T-helper 1 cell treated with Interleukin-12 subunit alpha and Interleukin-12 subunit beta and Interleukin-4 antibody, amounts not matched to agents 30 μg/mL and 1 μg/mL, for 36 hours (primary cell): ENCODE data around the gene TMEM207.

Source experiments
- H3K27ac Mint-ChIP-seq: one replicate; pipeline ENCODE4 v1.8.0; 2021; ENCODE audit warnings: mild to moderate bottlenecking, mixed read lengths
- H3K27me3 Mint-ChIP-seq: one replicate; pipeline ENCODE4 v1.8.0; 2021; ENCODE audit warnings: low read depth, mixed read lengths
- H3K36me3 Mint-ChIP-seq: one replicate; pipeline ENCODE4 v1.8.0; 2021; ENCODE audit warnings: low read depth, mixed read lengths
- H3K4me1 Mint-ChIP-seq: one replicate; pipeline ENCODE4 v1.8.0; 2021; ENCODE audit warnings: low read depth, mixed read lengths
- H3K4me3 Mint-ChIP-seq: one replicate; pipeline ENCODE4 v1.8.0; 2021; ENCODE audit warnings: mild to moderate bottlenecking, moderate library complexity, mixed read lengths
- H3K9me3 Mint-ChIP-seq: one replicate; pipeline ENCODE4 v1.8.0; 2021; ENCODE audit warnings: mixed read lengths

The TMEM207 gene

DNA sequence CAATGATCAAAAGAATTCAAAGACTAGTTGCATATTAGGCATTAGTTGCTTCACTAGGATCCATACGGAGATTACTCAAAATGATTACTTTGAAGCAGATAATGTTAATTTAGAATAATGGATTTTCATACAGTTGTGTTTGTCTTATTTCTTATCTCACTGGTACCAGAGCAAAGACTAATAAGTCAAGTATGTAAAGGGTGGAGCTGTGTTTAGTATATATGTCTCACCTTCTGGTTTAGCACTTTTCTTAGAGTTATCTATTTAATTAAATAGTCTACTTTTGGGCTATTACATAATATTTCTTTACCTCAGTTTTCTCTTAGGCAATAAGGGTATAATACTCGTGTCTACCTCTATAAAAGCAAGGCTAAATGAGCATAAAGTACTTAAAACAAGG, 18.8 kb downstream of the TMEM207 start:
- H3K36me3 Mint-ChIP-seq = no peaks in the 10 kb centered on the region
- H3K4me1 Mint-ChIP-seq = no peaks in the 10 kb centered on the region
- no peak overlapping the region for H3K4me3 Mint-ChIP-seq
- peaks cover 23% of the 10 kb centered on the region for H3K27me3 Mint-ChIP-seq
- H3K9me3 Mint-ChIP-seq = no peaks in the 10 kb centered on the region
- no peak overlapping the region for H3K27ac Mint-ChIP-seq

DNA sequence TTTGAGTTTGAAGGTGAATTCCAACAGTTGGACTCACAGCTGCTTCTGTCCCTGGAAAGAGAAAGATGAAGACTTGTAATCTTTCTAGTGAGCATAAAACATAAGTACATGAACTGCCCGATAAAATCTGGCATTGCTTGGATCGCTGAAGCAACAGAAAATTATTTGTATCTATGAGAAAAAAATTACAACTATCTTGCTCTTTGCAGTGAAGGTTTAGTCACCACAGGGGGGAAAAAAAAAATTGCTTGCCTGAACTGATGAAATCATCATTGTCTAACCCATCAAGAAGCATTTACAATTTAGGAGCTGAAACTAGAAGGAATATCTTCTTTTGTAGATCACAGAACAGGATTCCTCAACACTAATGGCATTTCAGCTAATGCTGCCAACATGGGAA, 20.0 kb downstream of the TMEM207 start:
- H3K27me3 Mint-ChIP-seq = peaks cover 12% of the 10 kb centered on the region
- no peak overlapping the region for H3K27ac Mint-ChIP-seq
- H3K9me3 Mint-ChIP-seq = no peaks in the 10 kb centered on the region
- no peak overlapping the region for H3K4me3 Mint-ChIP-seq
- no peaks in the 10 kb centered on the region for H3K4me1 Mint-ChIP-seq
- H3K36me3 Mint-ChIP-seq = no peaks in the 10 kb centered on the region

DNA sequence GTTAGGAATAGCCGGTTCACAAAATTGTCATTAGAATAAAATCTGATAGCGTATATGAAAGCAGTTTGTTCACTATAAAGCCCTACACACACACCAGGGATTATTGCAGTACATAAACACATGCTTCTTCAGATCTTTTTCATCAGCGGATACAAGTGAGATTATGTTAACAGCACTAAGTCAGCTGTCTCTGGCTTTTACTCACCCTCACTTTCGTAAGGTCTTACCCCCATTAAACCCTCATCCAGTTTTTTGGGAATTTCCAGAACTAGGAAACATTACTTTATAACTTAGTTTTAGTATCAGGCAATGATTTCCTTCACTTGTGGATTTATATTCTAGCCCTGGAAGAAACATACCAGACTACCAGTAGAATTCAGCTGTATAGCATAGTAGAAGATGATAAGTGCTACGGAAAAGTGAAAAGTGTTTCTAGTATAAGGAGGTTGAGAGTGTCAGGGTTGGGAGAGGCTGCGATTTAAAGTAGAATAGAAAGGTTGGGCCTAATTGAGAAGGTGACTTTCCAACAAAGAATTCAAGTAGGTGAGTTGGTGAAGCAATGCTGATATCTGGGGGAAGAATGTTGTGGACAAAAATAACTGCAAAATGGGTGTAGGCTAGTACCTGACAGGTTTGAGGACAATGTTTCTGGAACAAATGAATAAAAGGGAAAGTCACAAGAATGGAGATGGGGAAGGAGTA, 22.7 kb downstream of the TMEM207 start:
- H3K9me3 Mint-ChIP-seq = no peaks in the 10 kb centered on the region
- no peak overlapping the region for H3K27ac Mint-ChIP-seq
- no peak overlapping the region for H3K4me3 Mint-ChIP-seq
- H3K27me3 Mint-ChIP-seq = peaks cover 5% of the 10 kb centered on the region
- H3K4me1 Mint-ChIP-seq = peaks cover 2% of the 10 kb centered on the region
- H3K36me3 Mint-ChIP-seq = no peaks in the 10 kb centered on the region

DNA sequence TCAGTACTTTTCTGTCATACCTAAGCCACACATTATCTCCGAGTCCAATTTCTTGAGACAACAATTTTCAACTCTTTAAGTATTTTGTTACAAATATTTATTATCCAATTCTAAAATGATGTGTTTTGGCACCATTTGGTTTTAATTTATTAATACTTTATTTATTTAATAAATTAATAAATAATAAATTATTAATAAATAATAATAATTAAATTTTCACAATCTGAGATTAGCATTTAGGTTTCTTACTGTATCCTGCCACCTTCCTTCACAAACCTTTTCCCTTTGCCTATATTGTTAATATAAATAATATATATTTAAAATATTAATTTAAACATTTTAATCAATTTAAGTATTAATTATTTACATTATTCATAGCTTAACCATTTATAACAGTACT, 23.9 kb downstream of the TMEM207 start:
- no peak overlapping the region for H3K4me3 Mint-ChIP-seq
- H3K9me3 Mint-ChIP-seq = no peaks in the 10 kb centered on the region
- H3K4me1 Mint-ChIP-seq = peaks cover 2% of the 10 kb centered on the region
- H3K27me3 Mint-ChIP-seq = peaks cover 5% of the 10 kb centered on the region
- H3K27ac Mint-ChIP-seq = no peak overlapping the region
- no peaks in the 10 kb centered on the region for H3K36me3 Mint-ChIP-seq

DNA sequence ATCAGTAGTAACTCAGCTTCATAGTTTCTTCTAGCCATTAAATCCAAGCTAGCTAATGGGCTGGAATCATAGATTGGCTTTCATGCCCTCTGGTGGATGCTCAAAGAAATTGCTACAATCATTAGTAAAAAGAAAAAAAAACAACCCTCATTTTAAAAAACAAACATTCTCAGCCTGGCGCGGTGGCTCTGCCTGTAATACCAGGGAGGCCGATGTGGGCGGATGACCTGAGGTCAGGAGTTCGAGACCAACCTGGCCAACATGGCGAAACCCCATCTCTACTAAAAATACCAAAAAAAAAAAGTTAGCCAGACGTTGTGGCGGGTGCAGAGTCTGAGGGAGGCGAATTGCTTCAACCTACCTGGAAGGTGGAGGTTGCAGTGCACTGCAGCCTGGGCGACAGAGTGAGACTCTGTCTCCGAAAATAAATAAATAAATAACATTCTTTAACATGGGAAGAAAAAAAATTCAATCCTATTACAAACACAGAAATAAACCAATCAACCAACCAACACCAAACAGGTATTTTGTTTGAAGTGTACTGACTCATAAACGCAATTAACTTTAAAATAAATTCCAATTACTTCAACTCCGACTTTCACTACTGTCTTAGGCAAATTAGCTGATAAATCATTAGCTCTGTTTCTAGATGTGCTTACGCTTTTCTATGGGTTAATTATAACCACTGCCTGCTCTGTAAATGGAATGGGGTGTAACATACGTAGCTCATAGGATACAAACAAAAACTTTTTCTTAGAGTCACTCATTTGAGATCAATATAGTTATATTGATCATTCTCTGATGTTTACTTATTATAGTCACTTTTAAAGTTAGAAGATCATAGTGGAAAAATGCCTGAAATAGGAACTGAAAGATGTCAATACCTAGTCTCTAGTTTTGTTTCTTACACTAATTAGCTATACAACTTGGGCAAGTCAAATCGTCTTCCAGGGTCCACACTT, 24.9 kb downstream of the TMEM207 start:
- H3K4me1 Mint-ChIP-seq = peaks cover 2% of the 10 kb centered on the region
- no peak overlapping the region for H3K4me3 Mint-ChIP-seq
- H3K27ac Mint-ChIP-seq = no peak overlapping the region
- H3K27me3 Mint-ChIP-seq = peaks cover 5% of the 10 kb centered on the region
- no peaks in the 10 kb centered on the region for H3K9me3 Mint-ChIP-seq
- H3K36me3 Mint-ChIP-seq = no peaks in the 10 kb centered on the region

DNA sequence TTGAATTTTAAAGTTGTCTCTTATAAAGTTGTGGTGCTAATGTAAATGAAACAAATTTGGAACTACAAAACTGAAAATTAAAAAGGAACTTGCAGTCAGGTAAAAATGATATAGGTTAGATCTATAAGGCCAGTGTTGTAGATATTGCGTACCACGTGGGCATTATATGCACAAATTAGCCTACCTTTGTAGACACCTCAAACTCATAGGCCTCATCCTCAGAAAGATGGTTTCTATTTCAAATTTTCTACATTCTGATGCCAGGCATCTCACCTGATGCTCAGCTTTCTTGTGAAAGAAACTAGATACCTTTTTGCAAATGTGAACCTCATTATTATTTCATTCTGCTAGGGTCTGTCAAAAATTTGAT, 25.6 kb downstream of the TMEM207 start:
- Mint-ChIP-seq H3K4me3 (no peak overlapping the region), H3K9me3 (no peaks in the 10 kb centered on the region), H3K27ac (no peak overlapping the region), H3K4me1 (peaks cover 2% of the 10 kb centered on the region), H3K36me3 (no peaks in the 10 kb centered on the region), H3K27me3 (peaks cover 5% of the 10 kb centered on the region)

DNA sequence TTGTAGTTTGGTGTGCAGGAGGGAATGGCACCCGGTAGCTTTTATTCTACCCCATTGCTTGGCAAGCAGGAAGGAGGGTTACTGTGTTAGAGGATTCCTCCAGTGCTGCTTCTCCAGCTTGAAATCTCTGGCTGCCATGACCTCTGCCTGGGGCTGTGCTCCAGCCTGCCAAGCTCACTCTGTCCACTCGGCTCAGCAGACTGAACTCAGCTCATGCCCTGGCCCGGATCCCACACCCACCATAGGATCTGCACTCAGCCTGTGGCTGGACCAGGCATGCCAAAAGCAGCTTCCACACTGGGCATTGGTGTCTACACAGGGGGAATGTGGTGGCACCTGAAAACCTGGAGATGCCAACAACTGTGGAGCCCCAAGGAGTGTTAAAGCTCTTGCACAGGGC, 35.4 kb downstream of the TMEM207 start:
- no peaks in the 10 kb centered on the region for H3K9me3 Mint-ChIP-seq
- no peaks in the 10 kb centered on the region for H3K36me3 Mint-ChIP-seq
- H3K4me1 Mint-ChIP-seq = no peaks in the 10 kb centered on the region
- no peak overlapping the region for H3K27ac Mint-ChIP-seq
- H3K27me3 Mint-ChIP-seq = no peaks in the 10 kb centered on the region
- no peak overlapping the region for H3K4me3 Mint-ChIP-seq

DNA sequence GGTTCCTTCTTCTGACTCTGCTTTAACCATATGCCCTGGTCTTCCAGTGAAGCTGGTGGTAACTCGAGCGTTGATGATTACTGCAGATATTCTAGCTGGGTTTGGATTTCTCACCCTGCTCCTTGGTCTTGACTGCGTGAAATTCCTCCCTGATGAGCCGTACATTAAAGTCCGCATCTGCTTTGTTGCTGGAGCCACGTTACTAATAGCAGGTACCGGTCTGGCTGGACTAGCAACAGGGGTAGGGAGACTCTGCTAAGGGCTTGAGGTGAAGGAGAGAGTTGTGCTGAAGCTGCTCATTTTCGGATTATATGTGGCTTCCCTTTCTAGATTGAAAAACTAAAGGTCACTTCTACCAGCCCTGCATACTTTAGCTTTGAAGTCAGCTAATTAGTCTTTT, 45.0 kb downstream of the TMEM207 start:
- Mint-ChIP-seq H3K4me1 (no peaks in the 10 kb centered on the region), H3K4me3 (no peak overlapping the region), H3K27me3 (no peaks in the 10 kb centered on the region), H3K36me3 (no peaks in the 10 kb centered on the region), H3K9me3 (no peaks in the 10 kb centered on the region), H3K27ac (no peak overlapping the region)

DNA sequence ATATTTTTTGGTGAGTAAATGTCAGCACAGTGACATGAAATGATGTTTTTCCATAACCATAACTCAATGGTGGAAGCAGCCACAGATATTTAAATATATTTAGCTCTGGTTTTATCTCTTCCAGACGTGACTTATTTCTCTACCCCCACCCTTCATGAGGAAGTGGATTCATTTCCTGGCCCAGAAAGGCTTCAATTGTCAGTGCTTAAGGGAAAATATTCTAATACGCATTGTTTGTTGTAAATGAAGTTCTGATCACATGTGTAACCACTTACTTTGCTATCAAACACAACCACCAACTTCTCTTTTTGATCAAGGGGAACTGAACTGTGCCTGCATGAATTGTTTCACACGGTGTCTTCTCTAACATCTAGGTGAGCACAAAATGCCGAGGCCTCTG, 47.7 kb downstream of the TMEM207 start:
- Mint-ChIP-seq H3K27ac (no peak overlapping the region), H3K27me3 (no peaks in the 10 kb centered on the region), H3K4me3 (no peak overlapping the region), H3K4me1 (no peaks in the 10 kb centered on the region), H3K36me3 (no peaks in the 10 kb centered on the region), H3K9me3 (no peaks in the 10 kb centered on the region)

DNA sequence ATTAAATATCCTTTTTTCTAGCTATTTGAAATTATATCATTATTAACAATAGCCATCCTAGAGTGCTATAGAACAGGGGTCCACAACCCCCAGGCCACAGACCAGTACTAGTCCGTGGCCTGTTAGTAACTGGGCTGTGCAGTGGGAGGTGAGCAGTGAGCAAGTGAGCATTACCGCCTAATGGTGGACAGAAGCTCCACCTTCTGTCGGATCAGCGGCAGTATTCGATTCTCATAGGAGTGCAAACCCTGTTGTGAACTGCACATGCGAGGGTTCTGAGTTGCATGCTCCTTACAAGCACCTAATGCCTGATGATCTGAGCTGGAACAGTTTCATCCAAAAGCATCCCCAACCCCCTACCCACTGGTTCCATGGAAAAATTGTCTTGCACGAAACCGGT, 50.0 kb downstream of the TMEM207 start:
- no peaks in the 10 kb centered on the region for H3K9me3 Mint-ChIP-seq
- no peak overlapping the region for H3K27ac Mint-ChIP-seq
- H3K36me3 Mint-ChIP-seq = no peaks in the 10 kb centered on the region
- H3K4me1 Mint-ChIP-seq = no peaks in the 10 kb centered on the region
- no peak overlapping the region for H3K4me3 Mint-ChIP-seq
- H3K27me3 Mint-ChIP-seq = no peaks in the 10 kb centered on the region

DNA sequence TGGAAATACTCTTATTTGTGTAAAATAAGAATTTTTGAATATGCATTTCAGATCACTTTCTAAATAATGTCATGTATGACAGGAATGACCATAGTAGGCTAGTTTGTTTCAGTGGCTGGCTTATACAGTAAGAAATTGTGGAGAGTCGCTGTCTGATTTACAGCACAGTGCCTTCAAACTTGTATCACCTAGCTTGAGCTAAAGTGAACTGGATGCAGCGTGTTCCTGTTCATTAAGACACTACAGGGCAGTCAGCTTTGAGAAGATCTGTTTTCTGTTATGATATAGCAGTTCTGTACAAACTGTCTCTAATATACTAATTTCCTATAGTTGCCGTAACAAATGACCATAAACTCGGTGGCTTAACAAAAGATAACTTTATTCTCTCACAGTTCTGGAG, 51.8 kb downstream of the TMEM207 start:
- H3K27me3 Mint-ChIP-seq = peaks cover under 1% of the 10 kb centered on the region
- H3K36me3 Mint-ChIP-seq = no peaks in the 10 kb centered on the region

DNA sequence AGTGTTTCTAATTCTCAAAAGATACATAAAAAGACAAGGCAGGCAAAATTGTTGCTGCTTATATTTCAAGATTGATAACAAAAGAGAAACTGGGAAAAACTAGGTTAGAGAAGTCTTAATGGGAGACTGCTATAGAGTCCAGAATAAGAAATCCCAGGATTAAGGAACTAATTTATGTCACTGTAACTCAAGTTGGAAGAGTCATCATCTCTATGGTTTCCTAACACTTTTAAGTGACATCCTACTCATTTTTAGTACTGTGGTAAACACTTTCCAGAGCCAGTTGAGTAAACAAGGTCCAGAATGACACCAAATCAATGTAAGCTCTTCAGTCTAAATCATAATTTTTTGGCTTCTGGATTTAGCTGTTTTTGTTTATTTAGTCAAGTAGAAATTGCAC, 53.7 kb downstream of the TMEM207 start:
- Mint-ChIP-seq H3K4me3 (no peak overlapping the region), H3K4me1 (no peaks in the 10 kb centered on the region), H3K27ac (no peak overlapping the region), H3K9me3 (no peaks in the 10 kb centered on the region), H3K27me3 (peaks cover 3% of the 10 kb centered on the region), H3K36me3 (no peaks in the 10 kb centered on the region)

More for the DNA sequence above, 51.8 kb downstream of the TMEM207 start:
- Mint-ChIP-seq H3K27ac (no peak overlapping the region), H3K4me3 (no peak overlapping the region), H3K9me3 (no peaks in the 10 kb centered on the region), H3K4me1 (no peaks in the 10 kb centered on the region)

DNA sequence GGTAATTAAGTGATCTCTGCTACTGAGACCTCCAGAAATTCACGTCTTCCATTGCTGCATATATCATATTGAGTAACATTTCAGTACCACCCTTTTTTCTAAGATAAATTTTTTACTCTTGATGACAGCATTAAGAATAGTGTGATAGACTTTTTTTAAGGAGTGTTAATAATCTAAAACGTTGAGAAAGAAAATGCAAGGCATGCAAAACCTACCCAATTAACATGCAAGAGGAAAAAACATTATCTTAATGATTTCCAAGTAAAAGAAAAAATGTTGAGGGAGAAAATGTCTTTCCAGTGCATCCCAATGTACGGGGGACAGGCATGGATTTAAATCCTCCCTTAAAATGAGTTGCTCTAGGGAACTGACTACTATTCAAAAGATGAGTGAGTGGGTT, 61.0 kb downstream of the TMEM207 start:
- Mint-ChIP-seq H3K4me1 (no peaks in the 10 kb centered on the region), H3K9me3 (no peaks in the 10 kb centered on the region), H3K27me3 (peaks cover 3% of the 10 kb centered on the region), H3K27ac (no peak overlapping the region), H3K4me3 (no peak overlapping the region), H3K36me3 (no peaks in the 10 kb centered on the region)

DNA sequence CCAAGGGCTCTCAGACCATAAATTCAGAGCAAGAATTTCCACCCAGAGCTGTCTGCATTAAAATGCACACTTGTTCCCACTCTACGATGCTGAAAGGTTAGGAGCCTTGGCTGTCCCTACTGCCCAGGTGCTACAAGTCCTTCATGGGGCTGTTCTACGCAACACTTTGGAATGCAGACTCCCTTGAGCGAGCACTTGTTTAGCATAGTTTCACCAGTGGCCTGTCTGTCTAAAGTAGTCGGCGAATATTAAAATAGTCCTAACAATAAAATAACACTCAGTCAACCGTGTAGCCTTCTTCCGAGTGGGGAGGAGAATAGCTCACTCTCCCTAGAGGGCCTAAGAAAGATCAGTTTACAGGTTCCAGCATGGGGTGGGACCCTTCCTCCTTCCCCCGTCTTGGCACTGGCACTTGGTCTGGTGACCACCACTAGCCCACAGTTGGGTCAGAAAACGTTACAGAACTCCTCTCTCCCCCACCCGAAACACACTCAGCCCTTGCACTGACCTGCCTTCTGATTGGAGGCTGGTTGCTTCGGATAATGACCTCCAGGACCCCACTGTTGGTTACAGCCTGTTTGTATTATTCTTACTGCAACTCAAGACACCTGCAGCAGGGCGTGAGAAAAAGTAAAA, 62.0 kb downstream of the TMEM207 start, which contains the start of gene CLDN16:
Gene CLDN16 (plus strand): TSS at position 586 of the 636 bp plus-strand sequence. CDS start 167 bp downstream, outside the sequence.
- Mint-ChIP-seq H3K4me1 (no peaks in the 10 kb centered on the region), H3K4me3 (no peak within 1 kb of the TSS), H3K36me3 (no peaks in the 10 kb centered on the region), H3K27me3 (peaks cover 1% of the 10 kb centered on the region), H3K27ac (no peak within 1 kb of the TSS), H3K9me3 (no peaks in the 10 kb centered on the region)
